Medulla oblongata (tissue), 1 donor: ENCODE results near the gene PAM16.
"Not testable (repeated sequence)": the region's sequence is repeated elsewhere in the genome, so short reads cannot be mapped to it uniquely, and the experiment has no call there.

Source experiments
- DNase-seq: peaks from one replicate; pipeline ENCODE4 v3.0.0-alpha.2; 2015; ENCODE audit errors: extremely low spot score

Gene PAM16

GRCh38 chr16:4334724-4335495 lies 16.2 kb downstream of the PAM16 start:
- DNase-seq, result no peak

GRCh38 chr16:4333714-4334113 lies 17.4 kb downstream of the PAM16 start:
- DNase-seq, result not testable (repeated sequence)

GRCh38 chr16:4333308-4333638 lies 17.8 kb downstream of the PAM16 start:
- no peak for DNase-seq

GRCh38 chr16:4332623-4333307 lies 18.4 kb downstream of the PAM16 start:
- no peak for DNase-seq

GRCh38 chr16:4332083-4332482 lies 19.0 kb downstream of the PAM16 start:
- no peak for DNase-seq

GRCh38 chr16:4330277-4330874 lies 20.7 kb downstream of the PAM16 start:
- peak; percentile 76 for DNase-seq

GRCh38 chr16:4328782-4329775 lies 22.0 kb downstream of the PAM16 start:
- no peak for DNase-seq

GRCh38 chr16:4328046-4328781 lies 22.9 kb downstream of the PAM16 start:
- DNase-seq, result peak; percentile 85

- no peak for DNase-seq
These were observed 23.6 kb downstream of the PAM16 start for GRCh38 chr16:4327386-4328045.

- no peak for DNase-seq
These were observed 25.8 kb downstream of the PAM16 start for GRCh38 chr16:4325253-4325758.

- no peak for DNase-seq
These were observed 26.4 kb downstream of the PAM16 start for GRCh38 chr16:4324492-4325252.

GRCh38 chr16:4323845-4324488 lies 27.2 kb downstream of the PAM16 start:
- no peak for DNase-seq

GRCh38 chr16:4323071-4323844 lies 27.9 kb downstream of the PAM16 start:
- DNase-seq, result no peak

GRCh38 chr16:4322121-4323052 lies 28.7 kb downstream of the PAM16 start:
- no peak for DNase-seq

GRCh38 chr16:4321286-4322120 lies 29.6 kb downstream of the PAM16 start:
- no peak for DNase-seq

GRCh38 chr16:4320571-4321137 lies 30.5 kb downstream of the PAM16 start:
- DNase-seq, result no peak
